ENCODE measurements around the gene CDH4. TPM values are rescaled to one million over a fixed set of nuclear protein-coding genes. Genes with fewer than 3 reads are reported as not detected.

CDH4 gene
- total RNA-seq, 1 experiment from 2014 or later: 25.0 TPM

GRCh38 chr20:61304750-61305149, 52.7 kb downstream of the CDH4 start:
- ChIA-PET POLR2A (no interaction called here), CTCF (no interaction called here)
- Mint-ChIP-seq H3K9me3 (ENCODE audit: unreplicated experiment) (no peaks in the 10 kb centered on the region), H3K4me3 (ENCODE audit: unreplicated experiment) (no peak overlapping the region), H3K27ac (ENCODE audit: low read depth, unreplicated experiment) (no peak overlapping the region), H3K4me1 (ENCODE audit: insufficient read depth, unreplicated experiment) (no peaks in the 10 kb centered on the region), H3K36me3 (ENCODE audit: insufficient read depth, unreplicated experiment) (no peaks in the 10 kb centered on the region), H3K27me3 (ENCODE audit: insufficient read depth, unreplicated experiment) (no peaks in the 10 kb centered on the region)
- BruUV-seq (replicated peaks): no TSS peak
- no peak for DNase-seq (ENCODE audit: unreplicated experiment)
- no peak for TF ChIP-seq CTCF (IDR thresholded peaks at IDR 0.05; ENCODE audit: unreplicated experiment)
- intact Hi-C loops (cut with micrococcal nuclease): no loop called here

GRCh38 chr20:61306937-61307475, 54.9 kb downstream of the CDH4 start:
- Mint-ChIP-seq H3K9me3 (ENCODE audit: unreplicated experiment) (no peaks in the 10 kb centered on the region), H3K27ac (ENCODE audit: low read depth, unreplicated experiment) (no peak overlapping the region), H3K36me3 (ENCODE audit: insufficient read depth, unreplicated experiment) (no peaks in the 10 kb centered on the region), H3K4me1 (ENCODE audit: insufficient read depth, unreplicated experiment) (peaks cover 11% of the 10 kb centered on the region), H3K27me3 (ENCODE audit: insufficient read depth, unreplicated experiment) (no peaks in the 10 kb centered on the region), H3K4me3 (ENCODE audit: unreplicated experiment) (no peak overlapping the region)
- no peak for TF ChIP-seq CTCF (IDR thresholded peaks at IDR 0.05; ENCODE audit: unreplicated experiment)
- BruUV-seq (replicated peaks): no TSS peak
- no peak for DNase-seq (ENCODE audit: unreplicated experiment)
- intact Hi-C loops (cut with micrococcal nuclease): no loop called here
- CTCF ChIA-PET: interaction anchor here (0.7 kb wide), 1 partner anchor 78 kb away, joined by 3 read pairs; no protein-coding TSS in a partner anchor
- POLR2A ChIA-PET: no interaction called here

- no peak for DNase-seq (ENCODE audit: unreplicated experiment)
- BruUV-seq (replicated peaks): no TSS peak
- POLR2A ChIA-PET: no interaction called here
- H3K36me3 Mint-ChIP-seq (ENCODE audit: insufficient read depth, unreplicated experiment): no peaks in the 10 kb centered on the region
- intact Hi-C loops (cut with micrococcal nuclease): no loop called here
- H3K4me3 Mint-ChIP-seq (ENCODE audit: unreplicated experiment): no peak overlapping the region
- H3K4me1 Mint-ChIP-seq (ENCODE audit: insufficient read depth, unreplicated experiment): peaks cover 12% of the 10 kb centered on the region
- no peaks in the 10 kb centered on the region for H3K27me3 Mint-ChIP-seq (ENCODE audit: insufficient read depth, unreplicated experiment)
- H3K9me3 Mint-ChIP-seq (ENCODE audit: unreplicated experiment): no peaks in the 10 kb centered on the region
- CTCF ChIA-PET: interaction anchor here (0.7 kb wide), 1 partner anchor 79 kb away, joined by 3 read pairs; no protein-coding TSS in a partner anchor
- no peak overlapping the region for H3K27ac Mint-ChIP-seq (ENCODE audit: low read depth, unreplicated experiment)
- TF ChIP-seq CTCF (IDR thresholded peaks at IDR 0.05; ENCODE audit: unreplicated experiment): no peak
These were observed 55.8 kb downstream of the CDH4 start for GRCh38 chr20:61307686-61308476.

- intact Hi-C loops (cut with micrococcal nuclease): no loop called here
- TF ChIP-seq CTCF (IDR thresholded peaks at IDR 0.05; ENCODE audit: unreplicated experiment): no peak
- no peak overlapping the region for H3K4me3 Mint-ChIP-seq (ENCODE audit: unreplicated experiment)
- H3K4me1 Mint-ChIP-seq (ENCODE audit: insufficient read depth, unreplicated experiment): peaks cover 12% of the 10 kb centered on the region
- CTCF ChIA-PET: interaction anchor here (1.2 kb wide), 1 partner anchor 676 kb away, joined by 3 read pairs; no protein-coding TSS in a partner anchor
- no TSS peak for BruUV-seq (replicated peaks)
- no peaks in the 10 kb centered on the region for H3K9me3 Mint-ChIP-seq (ENCODE audit: unreplicated experiment)
- no peak for DNase-seq (ENCODE audit: unreplicated experiment)
- H3K27ac Mint-ChIP-seq (ENCODE audit: low read depth, unreplicated experiment): no peak overlapping the region
- H3K27me3 Mint-ChIP-seq (ENCODE audit: insufficient read depth, unreplicated experiment): no peaks in the 10 kb centered on the region
- H3K36me3 Mint-ChIP-seq (ENCODE audit: insufficient read depth, unreplicated experiment): no peaks in the 10 kb centered on the region
- POLR2A ChIA-PET: no interaction called here
These were observed 56.4 kb downstream of the CDH4 start for GRCh38 chr20:61308477-61308774.

Measured in MCF 10A (cell line).